Epithelial cell of proximal tubule (primary cell): ENCODE data around the gene CADM1. TPM values are rescaled to one million over a fixed set of nuclear protein-coding genes. Genes with fewer than 3 reads are reported as not detected.

Source experiments
- DNase-seq: peaks from one replicate; pipeline ENCODE4 v3.0.0-alpha.2; 2011; ENCODE audit warnings: low read depth
- H3K4me3 ChIP-seq: 2 replicates; pipeline ENCODE4 v1.5.1; 2011; ENCODE audit warnings: low read depth, mild to moderate bottlenecking, low read length
- CTCF ChIP-seq: conservative IDR thresholded peaks from 2 replicates; pipeline ENCODE4 v1.5.1; 2012; ENCODE audit warnings: low read depth, mild to moderate bottlenecking, low read length
- total RNA-seq: library from RNA; depleted of rRNA; stranded (reverse); fragments of >200 nt; gene quantifications from 2 replicates; pipeline ENCODE4 v1.2.3, GENCODE V29; 2015

The CADM1 gene
- total RNA-seq, 1 donor from 2014 or later: 21.3 TPM

- TF ChIP-seq CTCF: no peak
- no peak for DNase-seq
Measured at GRCh38 chr11:115502636-115503082, 1.6 kb downstream of the CADM1 start.

GRCh38 chr11:115501893-115502589 is 2.2 kb downstream of the CADM1 start:
- no peak for DNase-seq
- no peak for TF ChIP-seq CTCF
- H3K4me3 ChIP-seq: peak overlapping the region; percentile 74

More at GRCh38 chr11:115502636-115503082, 1.6 kb downstream of the CADM1 start:
- peak overlapping the region; percentile 74 for H3K4me3 ChIP-seq

- DNase-seq: no peak
Measured at GRCh38 chr11:115501502-115501892, 2.7 kb downstream of the CADM1 start.

GRCh38 chr11:115500547-115501501 is 3.4 kb downstream of the CADM1 start:
- no peak for DNase-seq
- H3K4me3 ChIP-seq: no peak overlapping the region
- no peak for TF ChIP-seq CTCF

More at GRCh38 chr11:115501502-115501892, 2.7 kb downstream of the CADM1 start:
- H3K4me3 ChIP-seq: no peak overlapping the region
- TF ChIP-seq CTCF: no peak

GRCh38 chr11:115499891-115500290 is 4.3 kb downstream of the CADM1 start:
- H3K4me3 ChIP-seq: no peak overlapping the region
- no peak for TF ChIP-seq CTCF

GRCh38 chr11:115499241-115499799 is 4.9 kb downstream of the CADM1 start:
- no peak for DNase-seq
- no peak for TF ChIP-seq CTCF
- H3K4me3 ChIP-seq: no peak overlapping the region

More at GRCh38 chr11:115499891-115500290, 4.3 kb downstream of the CADM1 start:
- DNase-seq: no peak
